ENCODE data around the gene SPRY2.
"Not testable (repeated sequence)": the region's sequence is repeated elsewhere in the genome, so short reads cannot be mapped to it uniquely, and the experiment has no call there.

SPRY2 gene

DNA sequence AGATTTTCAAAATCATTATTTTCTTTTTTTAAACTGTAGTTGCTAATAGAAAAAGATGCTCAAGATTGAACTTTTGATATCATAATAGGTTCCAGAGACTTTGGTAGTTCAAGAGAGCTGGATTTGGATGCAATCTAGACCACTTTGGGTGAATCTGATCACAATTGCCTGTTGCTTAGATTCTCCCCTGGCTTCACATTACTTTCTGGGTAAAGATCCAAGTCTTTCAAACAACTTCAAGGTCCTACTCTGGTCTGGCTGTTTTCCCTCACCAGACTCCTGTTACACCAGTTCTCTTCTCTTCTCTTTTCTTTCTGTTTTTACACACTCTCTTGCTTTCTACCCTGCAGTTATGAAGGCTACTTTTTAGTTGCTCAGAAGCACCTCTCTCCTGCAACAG lies 7.4 kb upstream of the SPRY2 start:
- DNase-seq: no peak

DNA sequence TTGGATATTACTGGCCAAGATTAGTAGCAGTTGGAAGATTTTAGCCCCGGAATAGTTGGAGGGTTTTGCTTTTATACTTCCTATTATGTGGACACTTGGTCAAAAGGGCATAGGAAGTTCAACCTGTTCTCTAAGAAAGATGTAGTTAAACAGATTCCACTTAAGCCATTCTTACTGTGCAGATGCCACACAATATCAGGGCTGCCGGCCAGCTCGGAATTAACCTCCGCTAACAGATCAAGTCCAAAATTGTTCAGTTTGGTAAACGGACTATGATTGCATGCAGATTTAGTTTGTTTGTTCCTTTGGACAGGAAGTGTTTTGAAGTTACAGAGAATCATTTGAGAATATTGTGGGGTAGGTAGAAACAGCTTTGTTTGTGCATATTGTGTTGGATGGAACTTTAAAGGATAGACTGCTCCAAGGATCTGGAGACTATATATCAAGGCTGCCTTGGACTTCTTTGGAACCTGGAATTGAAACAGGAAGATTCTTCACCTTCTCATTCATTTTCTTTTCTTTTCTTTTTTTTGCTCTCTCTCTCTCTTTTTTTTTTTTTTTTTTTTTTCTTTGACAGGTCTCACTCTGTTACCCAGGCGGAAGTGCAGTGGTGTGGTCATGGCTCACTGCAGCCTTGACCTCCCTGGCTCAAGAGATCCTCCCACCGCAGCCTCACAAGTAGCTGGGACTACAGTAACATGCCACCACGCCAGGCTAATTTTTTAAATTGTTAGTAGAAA lies 5.0 kb upstream of the SPRY2 start:
- DNase-seq: no peak

DNA sequence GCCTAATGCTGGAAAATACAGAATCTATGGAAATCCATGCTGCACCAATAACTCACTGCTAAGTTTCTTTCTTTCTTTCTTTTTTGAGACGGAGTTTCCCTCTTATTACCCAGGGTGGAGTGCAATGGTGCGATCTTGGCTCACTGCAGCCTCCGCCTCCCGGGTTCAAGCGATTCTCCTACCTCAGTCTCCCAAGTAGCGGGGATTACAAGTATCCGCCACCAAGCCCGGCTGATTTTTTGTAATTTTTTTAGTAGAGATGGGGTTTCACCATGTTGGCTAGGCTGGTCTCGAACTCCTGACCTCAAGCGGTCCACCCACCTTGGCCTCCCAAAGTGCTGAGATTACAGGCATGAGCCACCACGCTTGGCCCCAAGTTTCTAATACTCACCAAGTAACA lies 3.1 kb upstream of the SPRY2 start:
- not testable (repeated sequence) for DNase-seq

DNA sequence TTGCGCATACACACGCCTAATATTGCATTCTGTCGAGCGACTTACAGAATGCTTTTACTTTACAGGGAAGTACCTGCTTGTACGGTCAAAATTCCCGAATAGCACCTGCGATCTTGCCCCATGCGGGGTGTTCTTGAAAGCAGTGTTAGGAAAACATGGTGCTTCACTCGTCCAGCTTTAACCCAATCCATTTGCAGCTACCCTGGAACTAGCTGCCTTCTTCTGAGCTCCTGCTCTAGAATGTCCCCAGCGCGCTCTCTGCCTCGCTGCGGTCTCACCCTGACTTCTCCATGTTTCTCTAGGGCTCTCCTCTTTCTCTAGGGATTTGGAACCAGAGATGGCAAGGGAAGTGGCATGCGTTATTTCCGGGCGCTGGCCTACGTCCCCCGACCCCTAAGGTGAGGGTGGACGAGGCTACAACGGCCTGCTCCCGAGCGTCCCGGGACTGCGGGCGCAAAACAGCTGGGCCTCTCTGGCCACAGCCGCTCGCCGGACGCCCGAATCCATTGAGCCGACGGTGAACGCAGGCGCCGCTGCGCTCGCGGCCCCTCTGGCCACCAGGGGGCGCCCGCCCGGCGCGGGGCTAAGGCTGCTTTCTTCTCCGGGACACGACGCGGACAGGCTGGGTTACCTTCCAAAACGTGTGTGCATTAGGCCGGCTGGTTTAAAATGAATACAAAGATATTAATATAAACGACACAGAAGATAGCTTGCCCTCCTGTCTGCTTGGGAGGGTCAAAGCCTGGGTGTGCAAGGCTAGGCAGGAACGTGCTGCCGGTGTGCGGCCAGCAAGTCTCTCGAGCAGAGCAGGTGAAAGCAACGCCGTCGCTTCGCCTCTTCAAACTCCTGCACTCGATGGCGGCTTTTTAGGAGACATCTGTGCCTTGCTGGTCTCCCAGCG lies 1.8 kb upstream of the SPRY2 start:
- DNase-seq: peak in 1 of 2 experiments; percentile 46

DNA sequence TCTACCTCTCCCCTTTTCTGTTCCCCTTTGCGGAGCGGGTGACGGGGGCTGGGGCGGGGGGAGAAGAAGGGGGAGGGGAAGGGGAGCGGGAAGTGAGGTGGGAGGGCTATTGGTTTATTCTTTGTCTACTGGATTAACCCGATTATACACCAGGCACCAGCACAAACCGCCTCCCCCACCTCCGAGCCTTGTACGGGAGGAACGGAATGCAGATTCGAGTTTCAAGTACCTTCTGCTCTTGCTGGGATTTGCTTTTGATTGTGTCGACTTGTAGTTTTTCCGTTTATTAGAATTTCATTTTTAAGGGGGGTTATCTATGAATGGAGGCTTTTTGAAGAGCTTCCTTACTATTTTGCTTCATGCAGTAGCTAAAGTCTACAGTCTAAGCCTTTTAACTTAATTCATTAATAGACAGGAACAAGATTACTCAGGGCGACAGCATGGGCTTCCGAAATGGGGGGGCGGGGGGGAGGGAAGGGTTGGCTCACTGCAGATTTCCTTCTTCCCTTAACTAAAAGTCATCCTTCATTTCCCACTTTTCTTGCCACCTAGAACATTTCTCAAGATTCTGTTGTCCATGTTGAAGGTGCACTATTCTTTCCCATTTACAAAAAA lies 937 bp upstream of the SPRY2 start:
- DNase-seq: peak in 1 of 2 experiments; percentile 28

DNA sequence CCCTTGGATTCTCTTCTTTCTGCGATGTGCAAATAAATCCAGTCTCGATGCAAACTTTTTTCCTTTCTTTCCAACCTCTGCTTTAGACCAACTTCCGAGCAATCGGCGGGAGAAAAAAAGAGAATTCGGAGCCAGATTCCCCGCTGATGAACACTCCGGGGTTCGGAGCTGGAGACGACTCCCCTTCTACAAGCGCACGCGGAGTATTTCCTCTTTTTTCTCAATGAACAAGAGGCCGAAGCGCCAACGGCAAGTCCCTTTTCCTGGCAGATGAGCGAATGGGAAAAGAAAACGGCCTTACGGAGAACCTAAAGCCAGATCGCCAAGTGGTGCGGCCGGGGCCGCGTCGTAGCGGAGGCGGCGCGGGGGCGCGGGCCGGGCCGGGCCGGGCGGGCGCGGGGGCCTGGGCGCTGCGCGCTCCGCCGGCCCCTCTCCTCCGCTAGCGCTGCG lies 250 bp downstream of the SPRY2 start:
- peak in 1 of 2 experiments; percentile 20 for DNase-seq

DNA sequence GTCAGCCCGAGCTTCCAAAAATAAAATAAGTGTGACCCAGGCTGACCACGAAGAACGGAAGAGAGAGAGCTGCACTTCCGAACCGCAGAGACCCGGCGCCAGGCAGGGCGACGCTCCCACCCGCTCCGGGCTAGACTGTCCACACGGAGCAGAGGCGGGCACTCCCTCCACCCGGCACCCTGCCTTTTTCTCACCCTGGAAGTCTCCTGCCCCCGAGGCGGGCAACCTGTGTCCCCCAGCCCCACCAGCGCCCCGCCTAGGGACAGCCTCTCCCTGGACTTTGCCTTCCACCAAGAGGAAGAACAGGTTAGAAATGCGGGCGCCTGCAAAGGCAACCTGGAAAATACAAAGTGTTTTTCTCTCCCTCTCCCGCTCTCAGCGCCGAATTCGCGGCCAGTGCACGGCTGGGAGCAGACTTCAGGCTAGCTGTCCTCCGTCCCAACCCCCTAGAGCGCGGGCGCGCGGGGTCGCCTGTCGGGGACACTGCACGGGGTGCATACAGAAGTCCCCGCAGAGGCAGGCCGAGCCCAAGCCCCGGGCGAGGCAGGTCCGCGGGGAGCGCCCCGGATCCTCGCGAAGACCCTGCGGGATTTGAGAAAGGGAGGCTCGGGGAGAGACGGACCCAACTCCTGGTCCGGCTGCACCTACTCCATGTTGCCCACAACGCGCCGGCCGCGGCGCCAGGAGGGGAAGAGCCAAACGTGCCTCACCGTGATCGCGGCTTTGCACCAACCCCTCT lies 845 bp downstream of the SPRY2 start:
- no peak for DNase-seq

DNA sequence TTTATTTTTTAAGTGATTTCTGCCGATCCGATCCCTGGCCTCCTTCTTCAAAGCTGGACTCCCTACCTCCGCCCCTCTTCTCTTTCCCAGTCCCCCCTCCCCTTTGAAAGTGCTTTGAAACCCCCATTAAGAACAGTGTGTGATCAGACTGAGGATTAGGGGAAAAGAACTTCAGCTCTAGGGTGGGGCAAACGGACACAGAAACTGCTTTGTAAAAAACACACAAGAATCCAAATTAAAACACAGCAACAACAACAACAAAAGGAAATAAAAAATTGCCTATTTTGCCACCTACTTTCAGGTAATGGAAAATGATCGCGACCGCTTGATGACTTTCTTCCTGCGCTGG lies 1.4 kb downstream of the SPRY2 start:
- DNase-seq: no peak

DNA sequence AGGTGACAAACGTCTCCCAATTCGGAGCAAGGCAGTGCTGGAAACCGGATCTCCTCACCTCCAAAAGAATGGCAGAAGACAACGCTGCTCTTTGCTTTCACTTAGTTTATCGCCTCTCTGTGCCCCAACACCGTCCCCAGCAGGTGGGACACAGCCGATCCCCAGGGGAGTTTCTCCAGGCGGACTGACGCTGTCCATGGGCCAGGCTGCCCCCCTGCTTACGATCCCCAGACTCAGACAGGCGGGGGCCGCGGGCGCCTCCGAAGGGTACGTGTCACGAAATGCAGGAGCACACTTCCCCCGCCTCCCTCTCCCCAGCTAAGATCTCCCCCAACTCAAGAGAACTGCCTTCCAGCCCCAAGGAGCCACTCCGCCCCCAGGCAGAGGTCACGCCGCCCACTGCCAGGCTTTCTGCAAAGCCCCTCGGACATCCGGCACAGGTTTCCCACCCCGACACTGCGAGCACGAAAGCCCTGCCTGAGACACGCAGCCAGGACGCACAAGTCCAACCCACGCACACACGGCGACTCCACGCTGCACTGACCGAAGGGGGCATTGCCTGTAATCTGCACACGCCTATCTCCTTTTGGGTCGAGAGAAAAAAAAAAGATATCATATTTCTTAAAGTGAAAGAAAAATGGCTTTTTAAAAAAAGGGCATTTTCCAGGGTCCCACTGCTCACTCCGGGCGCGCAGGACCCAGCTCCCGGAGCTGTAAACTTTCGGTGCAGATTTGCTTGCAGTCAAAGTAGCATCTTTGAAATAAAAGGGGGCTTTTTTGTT lies 2.0 kb downstream of the SPRY2 start:
- peak in 1 of 2 experiments; percentile 34 for DNase-seq

DNA sequence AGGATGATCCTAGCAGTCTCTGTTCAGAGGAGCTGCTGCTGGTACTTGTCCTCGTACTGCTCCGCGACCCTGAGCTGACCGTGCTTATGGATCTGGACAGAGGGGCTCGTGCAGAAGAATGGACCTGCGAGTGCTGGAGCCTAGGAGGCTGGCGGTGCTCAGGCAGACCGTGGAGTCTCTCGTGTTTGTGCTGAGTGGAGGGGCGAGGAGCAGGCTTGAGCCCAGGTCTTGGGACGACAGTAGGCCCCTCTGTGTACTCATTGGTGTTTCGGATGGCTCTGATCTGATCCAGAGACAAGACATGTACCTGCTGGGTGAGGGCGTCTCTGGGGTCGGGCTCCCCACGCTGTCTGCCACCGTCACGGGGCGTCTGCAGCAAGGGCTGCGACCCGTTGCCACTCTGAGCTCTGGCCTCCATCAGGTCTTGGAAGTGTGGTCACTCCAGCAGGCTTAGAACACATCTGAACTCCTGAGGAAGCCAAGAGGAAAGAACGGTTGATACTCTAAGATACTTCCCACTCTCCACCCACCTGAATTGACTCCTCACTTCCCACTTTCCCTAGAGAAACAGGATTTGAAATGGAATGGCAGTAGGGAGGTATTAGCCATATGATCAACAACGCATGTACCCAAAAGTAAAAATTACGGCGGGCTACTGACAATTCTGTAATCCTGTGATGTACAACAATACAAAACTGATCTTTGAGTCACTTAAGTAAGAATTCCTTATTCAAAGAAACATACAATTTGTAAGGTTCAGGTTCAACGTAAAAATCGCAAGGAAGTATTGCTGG lies 3.4 kb downstream of the SPRY2 start:
- DNase-seq: no peak

DNA sequence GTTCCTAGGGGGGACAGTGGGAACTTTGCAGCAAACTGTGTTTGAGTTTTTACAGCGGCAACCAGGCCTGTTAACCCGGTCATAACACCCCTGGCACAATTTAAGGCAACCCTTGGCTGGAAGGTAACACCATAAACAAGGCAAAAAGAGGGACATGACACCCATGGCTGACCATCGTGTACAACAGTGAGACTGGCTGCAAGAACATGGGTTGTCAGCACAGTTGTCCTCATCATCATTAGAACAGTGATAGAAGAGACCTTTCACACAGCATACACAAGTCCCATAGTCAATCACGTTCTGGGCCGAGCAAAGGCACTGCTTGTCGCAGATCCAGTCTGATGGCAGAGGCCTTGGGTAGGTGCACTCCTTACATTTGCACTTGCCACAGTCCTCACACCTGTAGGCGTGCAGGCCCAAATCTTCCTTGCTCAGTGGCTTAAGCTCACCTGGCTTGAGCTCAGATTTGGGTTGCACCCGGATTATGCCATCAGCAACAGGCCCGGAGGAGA lies 4.1 kb downstream of the SPRY2 start:
- peak in 1 of 2 experiments; percentile 10 for DNase-seq

DNA sequence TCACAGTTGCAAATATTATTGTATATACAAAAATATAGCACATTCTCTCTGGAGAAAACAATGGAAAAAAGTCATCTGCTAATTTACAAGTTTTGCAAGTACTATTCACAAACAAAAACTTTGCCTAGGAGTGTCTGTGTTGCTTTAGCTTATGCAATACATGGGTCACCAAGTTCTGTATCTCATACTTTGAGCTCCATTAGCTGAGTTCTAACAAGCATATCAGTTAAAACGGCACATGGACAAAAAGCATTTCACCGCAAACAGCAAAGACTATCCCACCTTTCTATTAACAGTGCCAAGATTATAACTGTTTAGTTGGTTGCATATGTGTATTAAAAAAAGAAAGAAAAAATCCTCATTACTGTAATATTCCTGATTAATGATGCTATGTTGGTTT lies 4.6 kb downstream of the SPRY2 start:
- DNase-seq: no peak

DNA sequence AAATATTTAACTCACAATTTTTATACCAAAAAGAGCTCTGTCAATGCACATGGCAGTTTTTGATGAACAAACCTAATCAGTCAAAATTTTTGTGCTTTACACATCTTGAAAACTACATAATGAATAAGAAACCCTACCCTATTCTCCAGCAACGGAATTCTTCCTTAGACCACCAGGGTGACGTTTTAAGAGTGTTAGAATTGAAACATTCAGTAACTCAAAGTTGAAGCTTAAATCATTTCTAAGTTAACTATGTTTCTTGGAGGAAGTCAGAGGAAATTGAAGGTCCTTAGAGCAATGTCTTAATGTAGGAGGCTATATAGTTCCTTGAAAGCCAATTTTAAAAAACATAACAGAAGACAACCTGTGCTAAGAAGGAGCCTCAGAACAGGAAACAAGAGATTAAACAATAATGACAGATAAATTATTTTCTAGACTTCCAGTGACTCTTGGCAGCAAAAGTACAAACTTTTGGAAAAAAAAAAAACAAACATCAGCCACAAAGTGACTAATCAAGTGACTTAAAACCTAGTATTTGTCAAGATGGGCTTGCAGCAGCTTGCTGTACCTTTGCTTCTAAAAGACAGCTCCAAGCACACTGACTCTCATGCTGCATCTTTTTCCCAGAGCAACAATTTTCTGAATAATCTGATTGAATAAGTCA lies 6.2 kb downstream of the SPRY2 start:
- no peak for DNase-seq

DNA sequence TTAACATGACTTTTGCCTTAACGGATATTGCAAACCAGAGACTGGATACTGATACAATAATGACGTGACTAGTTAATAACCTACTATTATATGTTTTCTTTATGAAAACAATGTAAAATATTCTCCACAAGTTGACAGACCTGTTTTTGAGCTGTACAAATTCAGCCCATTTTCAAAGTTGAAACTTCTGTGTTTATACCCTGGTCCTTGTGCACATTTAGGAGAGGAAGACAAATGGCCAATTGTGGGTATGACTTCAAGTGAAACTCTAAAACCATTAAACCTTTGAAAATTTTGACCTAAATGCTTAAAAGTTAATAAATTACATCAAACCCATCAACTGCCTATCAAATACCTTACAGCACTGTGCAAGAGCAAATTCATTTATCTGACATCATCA lies 8.9 kb downstream of the SPRY2 start:
- DNase-seq: no peak

DNA sequence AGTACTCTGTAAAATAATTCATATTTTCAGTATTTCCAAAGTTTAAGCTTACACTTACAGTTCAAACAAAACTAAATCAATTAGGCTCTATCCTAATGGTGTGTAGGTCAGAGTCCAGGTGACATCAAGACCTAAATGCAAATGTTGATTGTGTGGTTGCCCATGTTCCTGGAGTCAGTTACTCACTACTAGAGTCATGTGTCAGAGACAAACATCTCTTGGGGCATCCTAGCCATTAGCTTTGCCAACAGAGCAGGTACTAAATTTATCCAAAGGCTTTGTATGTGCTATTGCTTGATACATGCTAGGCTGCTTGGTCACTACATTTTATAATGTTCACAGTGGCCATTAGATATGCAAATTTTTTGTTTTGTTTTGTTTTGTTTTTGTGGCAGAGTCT lies 11.7 kb downstream of the SPRY2 start:
- no peak for DNase-seq

DNA sequence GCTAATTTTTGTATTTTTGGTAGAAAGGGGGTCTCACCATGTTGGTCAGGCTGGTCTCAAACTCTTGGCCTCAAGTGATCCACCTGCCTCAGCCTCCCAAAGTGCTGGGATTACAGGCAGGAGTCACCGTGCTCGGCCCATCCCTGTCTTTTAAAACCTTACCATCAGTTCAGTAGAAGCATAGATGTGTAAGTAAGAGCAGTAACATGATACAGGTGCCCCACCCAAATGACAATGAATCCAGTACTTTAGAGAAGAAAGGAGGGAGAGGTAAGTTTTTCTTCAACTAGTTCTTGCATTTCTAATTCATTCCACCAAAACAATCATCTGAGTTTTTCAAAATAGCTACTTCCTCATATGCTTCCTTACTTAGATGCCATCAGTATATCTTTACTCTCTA lies 21.9 kb downstream of the SPRY2 start:
- no peak for DNase-seq

DNA sequence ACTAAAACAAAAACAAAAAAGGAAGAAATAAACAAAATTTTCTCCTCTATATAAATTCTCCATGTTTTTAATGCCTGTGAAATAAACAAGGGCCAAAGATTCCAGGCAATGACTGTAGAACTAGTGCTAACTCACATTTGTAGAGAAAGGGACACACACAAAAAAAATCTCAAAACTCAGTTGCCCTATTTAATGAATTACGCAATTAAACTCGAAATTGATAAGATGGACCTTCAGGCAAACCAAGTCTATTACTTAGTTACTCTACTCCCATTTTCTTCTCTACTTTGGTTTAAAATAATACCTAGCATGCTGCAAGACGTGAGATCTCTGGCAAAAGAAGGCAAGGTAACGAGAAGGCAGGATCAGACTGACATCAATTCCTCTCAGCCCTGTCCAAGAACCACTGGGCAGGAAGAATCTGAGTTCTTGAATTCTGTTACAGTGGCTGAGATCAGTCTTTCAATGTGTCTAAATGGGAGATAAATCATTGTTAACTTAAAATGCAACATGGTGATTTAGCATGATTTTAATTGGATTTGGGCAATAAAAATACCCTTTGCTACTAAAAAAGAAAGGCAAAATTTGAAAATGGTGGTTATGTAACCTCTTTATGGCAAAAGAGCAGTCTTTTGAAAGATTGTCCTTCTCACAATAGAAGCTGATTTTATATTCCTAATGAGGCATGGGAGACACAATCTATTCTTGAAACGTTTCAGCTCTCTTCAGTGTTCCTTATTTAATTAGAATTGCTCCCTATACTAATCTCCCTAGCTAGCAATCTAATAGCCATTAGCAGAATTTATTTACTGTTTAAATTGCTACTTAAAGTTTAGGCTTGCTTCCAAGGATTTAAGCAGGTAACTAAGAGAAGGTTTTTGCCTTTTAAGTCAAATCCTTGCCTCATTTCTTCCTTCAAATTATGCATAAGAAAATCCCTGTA lies 25.9 kb downstream of the SPRY2 start:
- no peak for DNase-seq

DNA sequence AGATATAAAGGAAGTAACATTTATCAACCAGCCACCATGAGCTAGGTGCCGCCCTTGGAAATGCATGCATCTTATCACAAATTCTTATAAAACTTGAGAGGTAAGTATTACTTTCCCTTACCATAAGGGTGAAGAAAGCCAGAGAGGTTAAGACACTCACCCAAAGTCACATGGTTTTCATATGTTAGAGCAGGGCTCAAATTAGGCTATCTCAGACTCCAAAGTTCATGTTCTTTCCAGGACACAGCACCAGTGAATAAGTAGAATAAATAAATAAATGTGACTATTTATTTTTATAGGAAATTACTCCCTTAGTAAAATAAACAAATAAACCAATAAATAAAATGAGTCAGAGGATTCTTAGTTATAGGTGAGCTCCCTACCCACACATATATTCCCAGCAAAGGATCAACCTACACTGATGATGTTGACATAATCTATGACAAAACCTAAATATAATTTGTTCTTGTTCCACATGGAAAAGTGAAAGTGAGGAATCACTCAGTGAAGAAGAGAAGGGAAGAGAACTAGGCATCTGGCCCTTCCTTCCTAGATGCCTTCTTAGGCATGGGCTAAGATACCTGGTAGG lies 27.2 kb downstream of the SPRY2 start:
- DNase-seq: no peak

DNA sequence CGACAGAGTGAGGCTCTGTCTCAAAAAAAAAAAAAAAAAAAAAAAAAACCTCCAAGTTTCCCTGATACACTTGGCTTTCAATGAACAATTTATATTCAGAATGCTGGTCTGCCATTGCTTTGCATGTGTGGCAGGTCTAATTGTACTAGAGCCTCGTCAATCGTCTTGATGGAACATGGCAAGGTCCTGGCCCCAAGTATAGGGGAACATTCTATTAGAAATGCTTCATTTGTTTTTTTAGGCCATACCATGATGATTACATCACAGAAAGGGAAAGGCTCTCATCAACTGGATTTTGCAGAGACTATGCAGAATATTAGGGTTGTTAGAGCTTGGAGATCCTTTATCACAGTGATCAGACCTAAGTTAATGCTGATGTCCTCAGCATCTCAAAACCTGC lies 28.0 kb downstream of the SPRY2 start:
- no peak for DNase-seq
